Progenitor cell of endocrine pancreas (in vitro differentiated cells): ENCODE results near the gene OSBPL7. TPM values are rescaled to one million over a fixed set of nuclear protein-coding genes. Genes with fewer than 3 reads are reported as not detected.

Experiments used
- DNase-seq: peaks from one replicate; pipeline ENCODE4 v3.0.0; 2021; ENCODE audit warnings: low spot score; ENCODE audit not compliant: unreplicated experiment
- H3K27ac Mint-ChIP-seq: 2 replicates; pipeline ENCODE4 v1.8.0; 2021; ENCODE audit warnings: mild to moderate bottlenecking, moderate library complexity, mixed read lengths
- H3K27me3 Mint-ChIP-seq: 2 replicates; pipeline ENCODE4 v1.8.0; 2021; ENCODE audit warnings: mixed read lengths
- H3K36me3 Mint-ChIP-seq: 2 replicates; pipeline ENCODE4 v1.8.0; 2022; ENCODE audit warnings: mixed read lengths; ENCODE audit not compliant: insufficient read depth
- H3K4me1 Mint-ChIP-seq: 2 replicates; pipeline ENCODE4 v1.8.0; 2021; ENCODE audit warnings: low read depth, mixed read lengths
- H3K4me3 Mint-ChIP-seq: 2 replicates; pipeline ENCODE4 v1.8.0; 2021; ENCODE audit warnings: low read depth, mild to moderate bottlenecking, moderate library complexity, mixed read lengths
- H3K9me3 Mint-ChIP-seq: 2 replicates; pipeline ENCODE4 v1.8.0; 2021; ENCODE audit warnings: low read depth, mixed read lengths
- CTCF ChIP-seq: fragments of 200-600 bp; sonication (generic); IDR thresholded peaks from one replicate; pipeline ENCODE4 v1.5.0; 2021; ENCODE audit warnings: antibody characterized with exemption, mild to moderate bottlenecking; ENCODE audit not compliant: unreplicated experiment
- total RNA-seq: library from RNA; stranded (reverse); gene quantifications from 2 replicates; pipeline ENCODE4 v1.2.1, GENCODE V29; 2021

The OSBPL7 gene
- total RNA-seq, 1 donor from 2014 or later, result 20.5 TPM

DNA sequence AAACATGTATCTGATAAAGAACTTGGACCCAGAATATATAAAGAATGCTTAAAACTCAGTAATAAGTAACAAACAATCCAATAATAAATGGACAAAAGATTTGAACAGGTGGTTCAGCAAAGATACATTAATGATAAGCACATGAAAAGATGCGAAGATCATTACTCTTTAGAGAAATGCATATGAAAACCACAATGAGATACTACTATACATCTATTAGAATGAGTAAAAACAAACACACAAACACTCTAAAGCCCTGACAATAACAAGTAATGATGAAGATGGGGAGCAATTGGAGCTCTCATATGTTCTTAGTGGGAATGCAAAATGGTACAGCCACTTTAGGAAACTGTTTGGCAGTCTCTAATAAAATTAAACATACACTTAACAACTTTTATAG lies 29.1 kb downstream of the OSBPL7 start:
- DNase-seq, result no peak
- Mint-ChIP-seq H3K36me3 (no peaks in the 10 kb centered on the region), H3K4me3 (no peak overlapping the region), H3K27ac (no peak overlapping the region), H3K27me3 (peaks cover 84% of the 10 kb centered on the region), H3K4me1 (no peaks in the 10 kb centered on the region), H3K9me3 (no peaks in the 10 kb centered on the region)
- no peak for TF ChIP-seq CTCF

DNA sequence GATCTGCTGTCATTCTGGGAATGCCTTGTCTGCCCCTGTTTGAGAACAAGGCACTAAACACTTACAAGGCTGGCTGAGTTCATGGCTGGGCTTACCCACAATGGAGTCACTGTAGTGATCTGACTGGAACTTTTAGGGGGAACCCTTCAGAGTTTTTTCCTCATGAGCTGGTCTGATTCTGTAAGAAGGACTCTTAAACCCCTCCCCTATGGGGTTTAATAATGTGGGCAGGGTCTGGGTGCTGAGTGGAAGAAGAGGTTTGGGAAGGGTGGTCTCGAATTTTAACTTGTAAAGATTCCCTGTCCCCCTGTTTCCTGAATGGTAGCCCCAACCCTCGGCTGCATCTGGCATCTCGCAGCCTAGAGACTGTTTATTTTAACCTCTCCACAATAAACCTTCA lies 30.6 kb downstream of the OSBPL7 start:
- no peaks in the 10 kb centered on the region for H3K4me1 Mint-ChIP-seq
- H3K9me3 Mint-ChIP-seq, result no peaks in the 10 kb centered on the region
- H3K4me3 Mint-ChIP-seq, result no peak overlapping the region
- no peak overlapping the region for H3K27ac Mint-ChIP-seq
- H3K27me3 Mint-ChIP-seq, result peaks cover 86% of the 10 kb centered on the region
- TF ChIP-seq CTCF, result no peak
- no peak for DNase-seq
- no peaks in the 10 kb centered on the region for H3K36me3 Mint-ChIP-seq

DNA sequence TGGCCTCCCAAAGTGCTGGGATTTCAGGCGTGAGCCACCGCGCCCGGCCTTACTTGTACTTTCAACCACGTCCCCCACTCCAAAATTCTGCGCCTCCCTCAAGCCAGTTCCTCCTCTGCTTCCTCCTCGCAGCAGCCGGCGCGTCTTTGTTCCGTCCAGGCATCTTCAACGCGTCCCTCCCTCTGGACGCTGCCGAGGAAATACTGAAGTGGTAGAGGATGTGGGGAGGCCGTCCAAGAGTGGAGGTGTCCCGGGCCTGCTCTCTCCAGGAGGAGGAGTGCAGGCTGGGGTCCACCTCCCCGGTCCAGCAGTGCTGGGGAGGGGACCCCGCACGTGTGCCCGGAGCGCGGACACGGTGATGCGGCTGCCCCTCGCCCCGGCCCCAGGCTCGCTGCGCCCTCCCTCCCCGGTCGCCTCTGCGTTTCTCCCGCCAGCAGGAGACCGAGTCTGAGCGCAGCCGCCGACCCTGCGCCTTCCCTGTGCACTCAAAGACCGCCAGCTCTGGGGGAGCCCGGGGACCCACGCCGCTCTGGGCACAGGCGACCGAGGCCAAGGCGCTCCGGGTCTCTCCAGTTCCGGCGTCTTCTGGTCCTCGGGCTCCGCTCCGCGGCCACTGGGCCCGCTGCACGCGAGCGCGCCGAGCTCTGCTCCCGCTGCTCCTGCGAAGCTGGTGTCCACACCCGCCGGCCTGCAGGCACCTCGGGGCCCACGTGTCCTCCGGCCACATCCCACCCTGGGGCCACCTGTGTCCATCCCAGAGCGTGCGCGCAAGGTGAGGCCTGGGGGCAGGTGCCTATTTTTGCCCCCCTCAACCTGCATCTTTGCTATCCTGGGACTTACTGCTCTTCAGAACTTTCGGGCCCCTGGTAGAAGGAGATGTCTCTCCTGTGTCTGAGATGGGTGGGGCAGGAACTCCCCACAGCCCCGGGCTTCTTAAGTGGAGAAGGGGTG lies 31.7 kb downstream of the OSBPL7 start:
- peak; percentile 39 for DNase-seq
- H3K27ac Mint-ChIP-seq, result no peak overlapping the region
- H3K4me1 Mint-ChIP-seq, result no peaks in the 10 kb centered on the region
- H3K27me3 Mint-ChIP-seq, result peaks cover 83% of the 10 kb centered on the region
- H3K9me3 Mint-ChIP-seq, result no peaks in the 10 kb centered on the region
- TF ChIP-seq CTCF, result peak; percentile 47
- H3K36me3 Mint-ChIP-seq, result no peaks in the 10 kb centered on the region
- H3K4me3 Mint-ChIP-seq, result no peak overlapping the region

- Mint-ChIP-seq H3K9me3 (no peaks in the 10 kb centered on the region), H3K4me1 (no peaks in the 10 kb centered on the region), H3K4me3 (no peak overlapping the region), H3K27ac (no peak overlapping the region), H3K27me3 (peaks cover 74% of the 10 kb centered on the region), H3K36me3 (no peaks in the 10 kb centered on the region)
- TF ChIP-seq CTCF, result no peak
- DNase-seq, result peak; percentile 72
These were observed 36.0 kb downstream of the OSBPL7 start for GRCh38 chr17:47785538-47786123.

DNA sequence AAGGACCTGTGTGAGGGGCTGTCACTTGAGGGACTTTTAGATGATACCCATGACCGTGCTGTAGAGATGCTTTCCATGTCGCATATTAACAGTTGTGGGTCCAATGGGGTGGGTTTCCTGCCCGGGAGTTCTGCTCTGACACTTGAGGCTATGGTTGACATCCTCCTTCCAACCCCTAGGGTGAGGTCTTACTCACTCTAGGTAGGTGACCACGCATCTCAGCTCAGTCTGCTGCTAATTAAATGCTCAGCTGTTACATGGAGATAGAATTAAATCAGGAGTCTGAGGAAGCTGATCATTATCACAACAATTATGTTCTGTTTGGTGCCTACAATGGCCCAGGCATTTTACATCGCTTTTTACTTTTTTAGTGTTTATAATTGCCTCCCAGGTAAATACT lies 40.2 kb downstream of the OSBPL7 start:
- no peak overlapping the region for H3K27ac Mint-ChIP-seq
- no peaks in the 10 kb centered on the region for H3K9me3 Mint-ChIP-seq
- no peak for TF ChIP-seq CTCF
- H3K36me3 Mint-ChIP-seq, result no peaks in the 10 kb centered on the region
- DNase-seq, result no peak
- H3K27me3 Mint-ChIP-seq, result peaks cover 69% of the 10 kb centered on the region
- H3K4me1 Mint-ChIP-seq, result no peaks in the 10 kb centered on the region
- no peak overlapping the region for H3K4me3 Mint-ChIP-seq
